Stimulated activated naive CD8-positive, alpha-beta T cell treated with anti-CD3 and anti-CD28 coated beads, Interleukin-15, Interleukin-2, amounts not matched to agents 100 U/mL and 50 U/mL, for 24 hours (primary cell): ENCODE data around the gene ARHGDIG.

Experiments
- ATAC-seq: fragments of 150-1000 bp; cut with Tn5 transposase; one replicate; pipeline ENCODE4 v1.10.0; 2021
- DNase-seq: peaks from one replicate; pipeline ENCODE4 v3.0.0; 2021

Gene ARHGDIG

GRCh38 chr16:280991-281659 lies 734 bp downstream of the ARHGDIG start:
- ATAC-seq, result no peak

GRCh38 chr16:281660-282255 lies 1.4 kb downstream of the ARHGDIG start:
- ATAC-seq (no peak), DNase-seq (no peak)

More at GRCh38 chr16:280991-281659, 734 bp downstream of the ARHGDIG start:
- no peak for DNase-seq

GRCh38 chr16:282491-282890 lies 2.1 kb downstream of the ARHGDIG start:
- no peak for ATAC-seq

GRCh38 chr16:283033-283805 lies 2.8 kb downstream of the ARHGDIG start, which contains the start of gene PDIA2:
PDIA2 (plus strand) TSS chr16:283164; CDS start chr16:283170, 6 bp downstream.
- DNase-seq (no peak), ATAC-seq (no peak)

More at GRCh38 chr16:282491-282890, 2.1 kb downstream of the ARHGDIG start:
- no peak for DNase-seq

GRCh38 chr16:284204-285120 lies 4.1 kb downstream of the ARHGDIG start:
- DNase-seq (no peak), ATAC-seq (no peak)

- ATAC-seq (no peak), DNase-seq (no peak)
Measured at GRCh38 chr16:285146-286055, 5.0 kb downstream of the ARHGDIG start.

GRCh38 chr16:286491-287297 lies 6.3 kb downstream of the ARHGDIG start:
- DNase-seq, result no peak
- no peak for ATAC-seq

- ATAC-seq (no peak), DNase-seq (no peak)
Measured at GRCh38 chr16:287298-287811, 7.0 kb downstream of the ARHGDIG start.

- ATAC-seq, result no peak
Measured at GRCh38 chr16:287981-288920, 7.9 kb downstream of the ARHGDIG start.

GRCh38 chr16:289395-289997 lies 9.1 kb downstream of the ARHGDIG start:
- DNase-seq, result no peak
- no peak for ATAC-seq

More at GRCh38 chr16:287981-288920, 7.9 kb downstream of the ARHGDIG start:
- DNase-seq, result no peak

GRCh38 chr16:290015-290680 lies 9.8 kb downstream of the ARHGDIG start:
- DNase-seq, result no peak
- ATAC-seq, result no peak

GRCh38 chr16:290681-291405 lies 10.5 kb downstream of the ARHGDIG start:
- no peak for ATAC-seq
- no peak for DNase-seq

GRCh38 chr16:291539-291938 lies 11.1 kb downstream of the ARHGDIG start:
- ATAC-seq (no peak), DNase-seq (no peak)

- ATAC-seq, result no peak
- DNase-seq, result no peak
Measured at GRCh38 chr16:293043-293775, 12.8 kb downstream of the ARHGDIG start.

GRCh38 chr16:296276-296675 lies 15.9 kb downstream of the ARHGDIG start:
- ATAC-seq (no peak), DNase-seq (no peak)

- no peak for ATAC-seq
- no peak for DNase-seq
Measured at GRCh38 chr16:296806-297510, 16.6 kb downstream of the ARHGDIG start.
